ENCODE measurements around the gene PDZRN3. TPM values are rescaled to one million over a fixed set of nuclear protein-coding genes. Genes with fewer than 3 reads are reported as not detected.

The PDZRN3 gene
- total and polyA plus RNA-seq, 2 donors (not counting 3 experiments of a cell fraction or from before 2014, with no cell fraction given) = not detected

- dilution Hi-C loops (cut with MboI; ENCODE audit: extremely low pct_ligation_motif_present, low sequenced_read_pairs) = no loop called here
- no peak overlapping the region for H2AFZ ChIP-seq (ENCODE audit: low read depth, low read length)
- FAIRE-seq = no peak
Measured at GRCh38 chr3:73427048-73427706, 197.6 kb downstream of the PDZRN3 start.

More at GRCh38 chr3:73427048-73427706, 197.6 kb downstream of the PDZRN3 start:
- Histone ChIP-seq H3K4me2 (ENCODE audit: insufficient read depth, low read length) (no peak overlapping the region), H4K20me1 (replicated peaks; ENCODE audit: control insufficient read depth, extremely low read depth, insufficient read depth, low read length) (no peaks in the 10 kb centered on the region), H3K27ac (ENCODE audit: insufficient read depth, low read depth, low read length) (no peak overlapping the region), H3K36me3 (ENCODE audit: control insufficient read depth in 2 of 2, extremely low read depth in 1 of 2, insufficient read depth in 2 of 2, low read length in 2 of 2) (no peaks in the 10 kb centered on the region), H3K4me1 (ENCODE audit: control insufficient read depth, extremely low read depth, insufficient read depth, low read length) (no peaks in the 10 kb centered on the region), H3K79me2 (ENCODE audit: control insufficient read depth, insufficient read depth, low read length) (no peaks in the 10 kb centered on the region), H3K27me3 (ENCODE audit: control insufficient read depth in 2 of 2, insufficient read depth in 2 of 2, low read length in 2 of 2) (no peaks in the 10 kb centered on the region), H3K9me1 (replicated peaks; ENCODE audit: control insufficient read depth, extremely low read depth, insufficient read depth, low read length) (no peaks in the 10 kb centered on the region), H3K9ac (replicated peaks; ENCODE audit: extremely low read depth, insufficient read depth, low read length) (no peak overlapping the region), H3K9me3 (replicated peaks; ENCODE audit: control insufficient read depth, insufficient read depth, low read length) (no peaks in the 10 kb centered on the region), H3K4me3 (replicated peaks in 1 of 3; ENCODE audit: insufficient read depth in 1 of 3, low read depth in 1 of 3, low read length in 3 of 3) (no peak overlapping the region)
- no peak for DNase-seq (ENCODE audit: low read depth, low spot score)
- intact Hi-C loops (cut with micrococcal nuclease) = no loop called here
- TF ChIP-seq MYC (IDR thresholded peaks at IDR 0.05; ENCODE audit: low read depth, low read length) (no peak), CTCF (IDR thresholded peaks at IDR 0.05; ENCODE audit: extremely low read depth in 1 of 2, insufficient read depth in 1 of 2, low read depth in 1 of 2, low read length in 2 of 2) (no peak), EZH2 (IDR thresholded peaks at IDR 0.05; ENCODE audit: borderline replicate concordance, low read depth, low read length, severe bottlenecking) (no peak), GATA2 (IDR thresholded peaks at IDR 0.05; ENCODE audit: insufficient read depth, insufficient read length, low read depth, low read length) (no peak), FOS (IDR thresholded peaks at IDR 0.05; ENCODE audit: borderline replicate concordance, insufficient read depth, low read length) (no peak), POLR2A (IDR thresholded peaks at IDR 0.05; ENCODE audit: low read depth, low read length) (no peak), MAX (IDR thresholded peaks at IDR 0.05; ENCODE audit: insufficient read depth, insufficient read length) (no peak)
- CTCF ChIA-PET = no interaction called here
- BruUV-seq (replicated peaks) = no TSS peak
- POLR2A ChIA-PET = no interaction called here
